Measurements from ENCODE around the gene SLC25A21. TPM values are rescaled to one million over a fixed set of nuclear protein-coding genes. Genes with fewer than 3 reads are reported as not detected.

The SLC25A21 gene
- total and polyA plus RNA-seq, 7 donors: 0.07 to 0.37 (median 0.18) TPM; not detected in 1

DNA sequence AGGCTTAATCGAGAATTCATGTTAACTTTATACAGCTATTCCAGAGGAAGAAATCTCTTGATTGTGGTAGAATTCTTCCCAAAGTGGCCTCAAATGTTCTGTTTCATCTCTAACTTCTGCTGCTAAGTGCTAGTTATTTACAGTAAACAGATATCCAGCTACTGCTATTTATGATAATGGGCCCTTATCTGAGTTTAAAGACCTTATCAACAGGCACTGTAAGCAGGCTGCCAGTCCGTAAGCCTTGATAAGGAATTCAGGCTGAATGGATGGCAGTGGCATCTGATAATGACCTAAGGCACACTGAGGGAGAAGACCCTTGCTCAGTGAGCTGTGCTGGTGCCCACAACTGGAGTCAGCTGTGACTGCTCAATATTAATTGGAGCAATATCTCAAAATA is 451.7 kb downstream of the SLC25A21 start:
- no peak for DNase-seq
- Histone ChIP-seq H3K4me1 (no peaks in the 10 kb centered on the region), H3K36me3 (ENCODE audit: insufficient read depth in 1 of 2, low read depth in 1 of 2) (no peaks in the 10 kb centered on the region), H3K4me3 (no peak overlapping the region), H3K27ac (no peak overlapping the region), H3K27me3 (ENCODE audit: insufficient read depth in 3 of 3, low read length in 2 of 3) (no peaks in the 10 kb centered on the region), H3K9me3 (no peaks in the 10 kb centered on the region)
- intact Hi-C loops (cut with DNase I): no loop called here
- no peak for ATAC-seq
- TF ChIP-seq, protein P1, sequence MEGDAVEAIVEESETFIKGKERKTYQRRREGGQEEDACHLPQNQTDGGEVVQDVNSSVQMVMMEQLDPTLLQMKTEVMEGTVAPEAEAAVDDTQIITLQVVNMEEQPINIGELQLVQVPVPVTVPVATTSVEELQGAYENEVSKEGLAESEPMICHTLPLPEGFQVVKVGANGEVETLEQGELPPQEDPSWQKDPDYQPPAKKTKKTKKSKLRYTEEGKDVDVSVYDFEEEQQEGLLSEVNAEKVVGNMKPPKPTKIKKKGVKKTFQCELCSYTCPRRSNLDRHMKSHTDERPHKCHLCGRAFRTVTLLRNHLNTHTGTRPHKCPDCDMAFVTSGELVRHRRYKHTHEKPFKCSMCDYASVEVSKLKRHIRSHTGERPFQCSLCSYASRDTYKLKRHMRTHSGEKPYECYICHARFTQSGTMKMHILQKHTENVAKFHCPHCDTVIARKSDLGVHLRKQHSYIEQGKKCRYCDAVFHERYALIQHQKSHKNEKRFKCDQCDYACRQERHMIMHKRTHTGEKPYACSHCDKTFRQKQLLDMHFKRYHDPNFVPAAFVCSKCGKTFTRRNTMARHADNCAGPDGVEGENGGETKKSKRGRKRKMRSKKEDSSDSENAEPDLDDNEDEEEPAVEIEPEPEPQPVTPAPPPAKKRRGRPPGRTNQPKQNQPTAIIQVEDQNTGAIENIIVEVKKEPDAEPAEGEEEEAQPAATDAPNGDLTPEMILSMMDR (IDR thresholded peaks at IDR 0.05): no peak
- 87 to 93% (median 89%) methylated on average over 2 of the region's 2 CpGs for WGBS, 3 donors

GRCh38 chr14:36719823-36720222 is 452.6 kb downstream of the SLC25A21 start:
- H3K27me3 ChIP-seq (ENCODE audit: insufficient read depth in 3 of 3, low read length in 2 of 3): no peaks in the 10 kb centered on the region
- H3K27ac ChIP-seq: no peak overlapping the region
- DNase-seq (no peak), ATAC-seq (no peak)
- WGBS, 3 donors: 85 to 92% (median 86%) methylated on average over 7 of the region's 7 CpGs
- no peaks in the 10 kb centered on the region for H3K36me3 ChIP-seq (ENCODE audit: insufficient read depth in 1 of 2, low read depth in 1 of 2)
- intact Hi-C loops (cut with DNase I): no loop called here
- H3K4me3 ChIP-seq: no peak overlapping the region
- TF ChIP-seq, protein P1 (IDR thresholded peaks at IDR 0.05): no peak
- H3K9me3 ChIP-seq: no peaks in the 10 kb centered on the region
- H3K4me1 ChIP-seq: no peaks in the 10 kb centered on the region

GRCh38 chr14:36718216-36718615 is 454.2 kb downstream of the SLC25A21 start:
- 68 to 80% (median 71%) methylated on average over 1 of the region's 1 CpG for WGBS, 3 donors
- H3K9me3 ChIP-seq: no peaks in the 10 kb centered on the region
- H3K36me3 ChIP-seq (ENCODE audit: insufficient read depth in 1 of 2, low read depth in 1 of 2): no peaks in the 10 kb centered on the region
- no peak for ATAC-seq
- H3K4me3 ChIP-seq: no peak overlapping the region
- intact Hi-C loops (cut with DNase I): no loop called here
- TF ChIP-seq, protein P1 (IDR thresholded peaks at IDR 0.05): no peak
- H3K4me1 ChIP-seq: no peaks in the 10 kb centered on the region
- H3K27ac ChIP-seq: no peak overlapping the region
- DNase-seq: no peak
- no peaks in the 10 kb centered on the region for H3K27me3 ChIP-seq (ENCODE audit: insufficient read depth in 3 of 3, low read length in 2 of 3)

DNA sequence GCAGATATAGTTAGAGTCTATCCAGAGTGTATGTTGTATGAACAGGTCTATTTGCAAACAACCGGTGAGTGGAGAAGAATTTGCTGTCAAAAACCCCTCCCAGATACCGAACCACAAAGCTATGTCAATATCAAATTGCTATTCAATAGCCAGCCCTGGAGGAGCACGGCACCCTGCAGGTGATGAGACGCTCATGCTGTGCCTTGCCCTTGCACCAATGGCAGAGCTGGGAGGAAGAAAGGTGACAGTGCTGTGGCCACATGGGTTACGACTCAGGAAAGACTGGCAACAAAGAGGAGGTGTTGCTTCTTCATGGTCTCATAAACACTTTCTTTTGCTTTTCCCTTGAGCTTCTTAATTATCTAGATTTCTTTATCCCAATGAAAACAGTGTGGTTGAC is 455.0 kb downstream of the SLC25A21 start:
- ATAC-seq: no peak

More for the DNA sequence above, 455.0 kb downstream of the SLC25A21 start:
- Histone ChIP-seq H3K4me1 (no peaks in the 10 kb centered on the region), H3K36me3 (ENCODE audit: insufficient read depth in 1 of 2, low read depth in 1 of 2) (no peaks in the 10 kb centered on the region), H3K27me3 (ENCODE audit: insufficient read depth in 3 of 3, low read length in 2 of 3) (no peaks in the 10 kb centered on the region), H3K27ac (no peak overlapping the region), H3K4me3 (no peak overlapping the region), H3K9me3 (no peaks in the 10 kb centered on the region)
- TF ChIP-seq, protein P1 (IDR thresholded peaks at IDR 0.05): no peak
- 38 to 43% (median 39%) methylated on average over 5 of the region's 5 CpGs for WGBS, 3 donors
- intact Hi-C loops (cut with DNase I): no loop called here
- DNase-seq: no peak

Measured in psoas muscle (tissue), 8 donors.